HT1080 (cell line): ENCODE data around the gene KRTAP4-4. TPM values are rescaled to one million over a fixed set of nuclear protein-coding genes. Genes with fewer than 3 reads are reported as not detected.
"Not testable (repeated sequence)": the region's sequence is repeated elsewhere in the genome, so short reads cannot be mapped to it uniquely, and the experiment has no call there.

Source experiments
- DNase-seq: peaks from one replicate; pipeline ENCODE4 v3.0.0-alpha.2; 2015; ENCODE audit warnings: low read depth
- total RNA-seq: library from RNA; depleted of rRNA; stranded (reverse); fragments of >200 nt; shearing (Covaris generic); gene quantifications from 2 replicates; pipeline ENCODE4 v1.2.3, GENCODE V29; 2014

KRTAP4-4 gene
- total RNA-seq, 1 experiment from 2014 or later: not detected

- DNase-seq: not testable (repeated sequence)
These were observed 11.4 kb downstream of the KRTAP4-4 start for GRCh38 chr17:41148971-41149651.

- no peak for DNase-seq
These were observed 12.9 kb downstream of the KRTAP4-4 start for GRCh38 chr17:41147531-41148204.

- DNase-seq: no peak
These were observed 15.3 kb downstream of the KRTAP4-4 start for GRCh38 chr17:41145261-41145660.

GRCh38 chr17:41144846-41145245 lies 15.7 kb downstream of the KRTAP4-4 start:
- DNase-seq: no peak

GRCh38 chr17:41141361-41141760 lies 19.2 kb downstream of the KRTAP4-4 start:
- DNase-seq: no peak

GRCh38 chr17:41140360-41141131 lies 20.0 kb downstream of the KRTAP4-4 start, which contains the start of gene KRTAP4-6:
KRTAP4-6 (minus strand) TSS chr17:41140544; CDS start chr17:41140487, 57 bp downstream.
- peak; percentile 97 for DNase-seq

GRCh38 chr17:41139865-41140264 lies 20.7 kb downstream of the KRTAP4-4 start:
- DNase-seq: not testable (repeated sequence)

GRCh38 chr17:41133880-41134735 lies 26.4 kb downstream of the KRTAP4-4 start:
- DNase-seq: no peak

GRCh38 chr17:41131979-41132378 lies 28.6 kb downstream of the KRTAP4-4 start:
- peak; percentile 75 for DNase-seq

GRCh38 chr17:41127371-41127770 lies 33.2 kb downstream of the KRTAP4-4 start:
- no peak for DNase-seq

- no peak for DNase-seq
These were observed 34.1 kb downstream of the KRTAP4-4 start for GRCh38 chr17:41126412-41126811.

- DNase-seq: no peak
These were observed 35.5 kb downstream of the KRTAP4-4 start for GRCh38 chr17:41125064-41125463.

GRCh38 chr17:41123991-41124371 lies 36.6 kb downstream of the KRTAP4-4 start, which contains the start of gene KRTAP4-12:
KRTAP4-12 (minus strand) TSS chr17:41124182; CDS start chr17:41124122, 60 bp downstream.
- not testable (repeated sequence) for DNase-seq

GRCh38 chr17:41123292-41123990 lies 37.1 kb downstream of the KRTAP4-4 start:
- DNase-seq: not testable (repeated sequence)

- no peak for DNase-seq
These were observed 38.8 kb downstream of the KRTAP4-4 start for GRCh38 chr17:41121742-41122141.

GRCh38 chr17:41119696-41120690 lies 40.6 kb downstream of the KRTAP4-4 start:
- DNase-seq: peak; percentile 45

- DNase-seq: no peak
These were observed 41.8 kb downstream of the KRTAP4-4 start for GRCh38 chr17:41118721-41119120.

GRCh38 chr17:41117846-41118386 lies 42.6 kb downstream of the KRTAP4-4 start, which contains the start of gene KRTAP4-11:
KRTAP4-11 (minus strand) TSS chr17:41118373; CDS start chr17:41118315, 58 bp downstream.
- not testable (repeated sequence) for DNase-seq

GRCh38 chr17:41116297-41116696 lies 44.3 kb downstream of the KRTAP4-4 start:
- DNase-seq: no peak
